ENCODE data around the gene CNPPD1. TPM values are rescaled to one million over a fixed set of nuclear protein-coding genes. Genes with fewer than 3 reads are reported as not detected.

The CNPPD1 gene
- total RNA-seq, 1 donor from 2014 or later, result 56.4 TPM

DNA sequence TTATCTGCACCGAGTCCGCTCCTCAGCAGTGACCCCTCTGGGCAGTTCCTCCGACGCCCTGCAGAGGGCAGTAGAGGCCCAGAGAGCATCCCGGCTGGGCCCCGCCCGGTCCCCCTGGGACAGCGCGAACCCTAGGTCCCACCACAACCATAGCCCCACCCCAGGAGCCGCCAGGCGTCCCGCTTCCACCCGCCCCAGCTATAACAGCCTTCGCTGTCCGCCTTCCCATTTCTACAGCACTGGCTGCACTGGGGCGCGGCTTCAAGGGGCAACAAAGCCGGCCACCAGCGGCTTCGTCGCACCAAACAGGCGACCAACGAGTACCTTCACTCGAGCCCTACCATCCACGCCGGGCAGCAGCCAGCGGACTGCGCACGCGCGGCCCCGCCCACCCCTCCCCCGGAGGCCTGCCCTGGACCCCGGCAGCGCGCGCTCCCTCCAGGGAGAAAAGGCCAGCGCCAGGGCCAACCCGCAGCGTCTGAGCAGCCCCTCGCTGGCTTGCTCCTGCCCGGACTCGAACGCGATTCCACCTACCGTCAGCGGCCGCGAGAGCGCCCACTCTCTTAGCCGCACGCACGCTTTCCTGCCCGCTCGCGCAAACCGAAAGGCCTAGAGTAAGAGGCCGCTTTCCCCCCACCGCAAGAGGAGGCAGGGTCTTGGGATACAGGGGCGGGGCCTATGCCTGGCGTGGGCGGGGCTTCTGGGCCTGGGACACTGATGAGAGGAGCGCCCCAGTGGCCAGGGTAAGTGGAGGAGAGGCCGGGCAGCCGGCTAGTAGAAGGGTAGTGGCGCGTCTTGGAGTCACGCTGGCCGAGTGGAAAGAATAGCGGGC is 16.3 kb downstream of the CNPPD1 start, which contains the start of gene NHEJ1:
NHEJ1 (minus strand) TSS at position 630 of the 832 bp plus-strand sequence. CDS start 2,453 bp downstream, outside the sequence.
- peak; percentile 97 for DNase-seq (ENCODE audit: low spot score)

DNA sequence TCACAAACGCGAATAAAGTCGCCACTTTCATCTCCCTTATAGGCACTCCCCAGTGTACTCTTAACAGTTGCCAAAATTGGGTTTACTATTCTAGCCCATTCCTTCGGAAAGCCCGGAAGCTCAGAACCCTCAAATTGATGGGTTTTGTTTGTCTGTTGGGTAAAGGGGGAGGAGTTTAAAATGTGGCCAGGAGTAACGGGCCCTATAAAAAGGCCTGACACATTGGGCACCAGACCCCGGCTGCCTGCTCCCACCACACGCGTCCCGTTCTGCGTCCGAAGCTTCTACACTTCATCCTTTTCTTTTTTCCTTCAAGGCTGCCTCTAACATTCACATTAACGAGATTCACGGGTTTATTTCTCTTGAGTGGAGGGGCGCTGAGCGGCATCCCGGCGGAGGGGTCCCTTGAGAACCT is 16.9 kb downstream of the CNPPD1 start:
- no peak for DNase-seq (ENCODE audit: low spot score)

DNA sequence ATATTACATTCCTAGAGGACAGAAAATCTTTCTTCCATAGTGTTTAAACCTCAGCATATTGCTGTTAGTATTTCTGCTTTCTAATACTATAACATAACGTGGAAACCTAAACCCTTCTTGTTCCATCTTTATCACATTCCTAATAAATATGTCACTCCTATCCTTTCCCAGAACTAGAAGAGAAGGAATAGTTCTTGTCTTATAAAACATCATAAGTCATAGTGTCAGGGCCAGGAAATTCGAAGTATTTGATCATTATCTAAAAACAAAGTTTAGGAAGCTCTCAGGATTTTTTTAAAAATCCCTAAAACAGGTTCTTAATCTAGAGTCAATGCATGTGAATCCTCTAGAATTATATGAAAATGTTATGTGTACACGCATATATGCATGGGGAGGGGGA is 18.1 kb downstream of the CNPPD1 start:
- no peak for DNase-seq (ENCODE audit: low spot score)

DNA sequence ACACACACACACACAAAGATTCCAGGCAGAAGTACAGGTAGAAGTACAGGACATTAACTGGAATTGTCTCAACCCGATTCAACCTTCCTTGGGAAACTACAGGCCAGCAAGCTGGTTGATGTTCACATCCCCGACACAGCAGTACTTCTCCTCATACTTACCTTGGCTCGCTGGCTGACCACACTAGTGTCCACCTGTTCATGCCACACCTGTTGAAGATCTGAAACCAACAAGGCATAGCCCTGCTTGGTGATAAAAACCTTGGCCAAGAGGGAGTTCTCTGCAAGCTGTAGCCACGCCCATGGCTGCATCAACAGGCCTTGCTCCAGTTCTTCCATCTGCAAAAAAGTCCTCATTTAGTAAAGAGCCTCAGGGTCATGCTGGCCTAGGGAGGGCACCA is 18.7 kb downstream of the CNPPD1 start:
- DNase-seq (ENCODE audit: low spot score), result no peak

GRCh38 chr2:219157396-219157795 is 19.3 kb downstream of the CNPPD1 start:
- no peak for DNase-seq (ENCODE audit: low spot score)

GRCh38 chr2:219155054-219155644 is 21.6 kb downstream of the CNPPD1 start:
- no peak for DNase-seq (ENCODE audit: low spot score)

DNA sequence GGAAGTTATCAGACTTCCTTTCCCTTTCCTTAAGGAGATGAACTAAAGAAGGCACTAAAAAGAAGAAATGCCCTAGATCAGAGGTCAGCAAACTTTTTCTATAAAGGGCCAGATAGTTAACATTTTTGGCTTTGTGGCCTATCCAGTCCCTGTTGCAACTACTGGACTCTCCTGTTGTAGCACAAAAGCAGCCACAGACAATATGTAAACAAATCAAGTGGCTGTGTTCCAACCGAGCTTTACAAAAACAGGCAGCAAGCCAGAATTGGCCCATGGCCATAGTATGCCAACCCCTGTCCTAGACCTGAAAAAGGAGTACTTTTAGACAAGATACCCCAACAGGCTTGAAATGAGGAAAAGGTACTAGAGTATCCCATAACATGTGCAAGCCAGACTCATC is 27.1 kb downstream of the CNPPD1 start:
- no peak for DNase-seq (ENCODE audit: low spot score)

DNA sequence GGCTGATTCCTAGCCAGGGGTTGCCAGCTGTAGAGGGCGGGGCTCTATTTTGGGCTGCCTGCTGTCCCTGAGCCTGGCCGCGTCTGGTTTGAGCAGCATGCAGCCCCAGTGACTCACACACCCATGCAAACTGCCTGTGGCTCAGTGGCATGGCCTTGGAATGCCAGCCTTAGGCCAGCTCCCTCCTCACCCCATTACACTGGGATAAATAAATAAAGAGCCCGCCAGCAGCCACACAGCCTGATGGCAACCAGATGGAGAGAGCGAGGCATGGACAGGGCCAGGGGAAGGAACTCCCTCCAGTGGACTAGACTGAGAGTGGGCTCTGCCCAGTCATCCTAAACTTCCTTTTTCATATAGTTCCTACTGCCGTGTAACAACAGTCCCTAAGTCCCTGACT is 34.4 kb downstream of the CNPPD1 start:
- no peak for DNase-seq (ENCODE audit: low spot score)

- no peak for DNase-seq (ENCODE audit: low spot score)
These were observed 36.0 kb downstream of the CNPPD1 start for GRCh38 chr2:219140722-219141121.

- no peak for DNase-seq (ENCODE audit: low spot score)
These were observed 42.7 kb downstream of the CNPPD1 start for GRCh38 chr2:219133976-219134375.

DNA sequence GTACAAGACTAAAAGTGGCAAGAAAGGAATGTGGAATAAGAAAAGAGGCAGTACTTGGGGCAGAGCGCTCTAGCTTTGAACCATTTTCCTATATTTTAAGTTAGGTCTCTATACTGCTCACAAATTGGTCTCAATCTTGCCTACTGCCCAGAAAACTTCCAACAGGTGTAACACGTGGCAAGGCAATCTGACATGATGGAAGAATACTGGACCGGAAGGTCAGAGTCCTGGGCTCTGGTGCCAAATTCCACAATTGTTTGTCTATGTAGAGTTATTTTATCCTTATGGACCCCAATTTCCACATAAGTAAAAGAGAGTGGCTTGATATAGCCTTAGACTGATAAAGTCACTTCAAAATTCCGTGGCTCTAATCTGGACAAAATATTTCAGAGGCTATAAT is 45.0 kb downstream of the CNPPD1 start:
- DNase-seq (ENCODE audit: low spot score), result no peak

DNA sequence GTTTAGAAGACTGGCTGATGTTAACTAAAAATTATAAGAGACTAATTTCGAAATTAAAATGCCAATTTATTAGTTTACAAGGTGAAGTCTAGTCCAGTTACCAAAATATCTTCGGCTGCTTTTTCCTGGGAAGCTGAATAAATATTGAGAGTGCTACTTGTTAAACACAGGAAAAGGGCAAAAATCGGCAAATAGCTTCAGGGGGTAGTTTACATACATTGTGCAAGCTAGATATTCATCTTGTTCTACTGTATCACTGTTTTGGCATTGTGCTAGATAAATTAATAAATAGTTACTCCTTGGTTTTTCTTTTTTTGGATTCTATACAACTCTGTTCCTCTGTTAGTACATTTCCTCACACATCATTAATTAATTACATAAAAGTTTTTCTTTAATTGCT is 45.4 kb downstream of the CNPPD1 start:
- DNase-seq (ENCODE audit: low spot score), result no peak

DNA sequence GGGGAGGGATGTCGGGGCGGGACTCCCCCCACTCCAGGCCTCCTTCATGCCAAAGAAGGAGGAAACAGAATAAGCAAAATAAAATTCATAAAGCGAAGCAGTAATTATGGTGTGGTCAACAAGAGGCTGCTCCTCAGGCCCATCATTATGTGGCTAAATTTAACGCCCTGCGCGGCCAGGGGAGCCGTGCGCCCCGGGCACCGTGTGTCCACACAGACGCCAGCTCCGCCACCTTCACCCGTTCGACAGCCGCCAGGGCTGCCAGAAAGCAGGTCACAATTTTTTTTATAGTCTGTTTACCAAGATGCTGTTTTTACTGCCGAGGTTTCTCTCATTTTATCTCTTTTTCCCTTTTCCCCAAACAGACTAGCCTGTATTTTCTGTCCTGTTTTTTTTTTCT is 47.1 kb downstream of the CNPPD1 start:
- DNase-seq (ENCODE audit: low spot score), result no peak

- no peak for DNase-seq (ENCODE audit: low spot score)
These were observed 48.3 kb downstream of the CNPPD1 start for GRCh38 chr2:219128396-219128795.

- no peak for DNase-seq (ENCODE audit: low spot score)
These were observed 49.6 kb downstream of the CNPPD1 start for GRCh38 chr2:219127037-219127635.

GRCh38 chr2:219126555-219126954 is 50.2 kb downstream of the CNPPD1 start:
- DNase-seq (ENCODE audit: low spot score), result no peak

GRCh38 chr2:219125886-219126270 is 50.8 kb downstream of the CNPPD1 start:
- DNase-seq (ENCODE audit: low spot score), result no peak

- DNase-seq (ENCODE audit: low spot score), result no peak
These were observed 51.4 kb downstream of the CNPPD1 start for GRCh38 chr2:219125225-219125885.

- no peak for DNase-seq (ENCODE audit: low spot score)
These were observed 52.2 kb downstream of the CNPPD1 start for GRCh38 chr2:219124381-219125110.

GRCh38 chr2:219123356-219124135 is 53.2 kb downstream of the CNPPD1 start:
- no peak for DNase-seq (ENCODE audit: low spot score)

Measured in ureter (tissue), 1 donor.